HL-60 (cell line): Measurements from ENCODE around the gene RIF1.

Experiments used
- CTCF ChIP-seq: IDR thresholded peaks from one replicate; pipeline ENCODE4 v1.5.1; 2011; ENCODE audit warnings: low read length, control low read depth, inconsistent platforms; ENCODE audit not compliant: insufficient read depth
- GABPA ChIP-seq: IDR thresholded peaks from 2 replicates; pipeline ENCODE4 v1.6.1; 2012; ENCODE audit warnings: low read depth
- POLR2AphosphoS5 ChIP-seq: IDR thresholded peaks from 2 replicates; pipeline ENCODE4 v1.6.1; 2012; ENCODE audit warnings: low read depth
- REST ChIP-seq: IDR thresholded peaks from 2 replicates; pipeline ENCODE4 v1.6.1; 2012; ENCODE audit warnings: low read depth; ENCODE audit not compliant: insufficient replicate concordance
- SPI1 ChIP-seq: IDR thresholded peaks from 2 replicates; pipeline ENCODE4 v1.6.1; 2012; ENCODE audit warnings: low read depth, mild to moderate bottlenecking, borderline replicate concordance

GRCh38 chr2:151367571-151367970 is 42.1 kb upstream of the RIF1 start:
- TF ChIP-seq POLR2AphosphoS5 (no peak), CTCF (no peak), REST (no peak), GABPA (no peak), SPI1 (no peak)
